ENCODE results near the gene METTL26.

- TF ChIP-seq POLR2AphosphoS5 (IDR thresholded peaks at IDR 0.05; ENCODE audit: low read depth) (no peak), CTCF (IDR thresholded peaks at IDR 0.05; ENCODE audit: insufficient read depth, low read length) (no peak)
Observed at GRCh38 chr16:603933-604332, 32.2 kb downstream of the METTL26 start.
